HEK293 (cell line): ENCODE results near the gene HOXC5.

Source experiments
- CTCF ChIA-PET: fragments of 350-600 bp; formaldehyde crosslinking; extraction: SDS; loops from one replicate; lab custom pipeline; 2021; ENCODE audit warnings: antibody characterized with exemption; lab: Yijun Ruan, JAX
- POLR2A ChIA-PET: fragments of 300-600 bp; formaldehyde crosslinking; extraction: SDS; loops from one replicate; lab custom pipeline; 2020; ENCODE audit warnings: antibody characterized with exemption, inconsistent platforms; lab: Yijun Ruan, JAX
- H3K27ac ChIP-seq: fragments of 200-500 bp; sonication (Bioruptor generic); 2 replicates; pipeline ENCODE4 v1.5.1; 2014; ENCODE audit warnings: low read depth, low read length, control low read depth, inconsistent platforms; ENCODE audit errors: extremely low read depth
- H3K36me3 ChIP-seq, 2 experiments: fragments of 200-500 bp in 1 of 2; sonication (Bioruptor generic) in 1 of 2; 1 replicate in 1 of 2; 2 replicates in 1 of 2; pipeline ENCODE4 v1.5.1; 2014 to 2017; ENCODE audit warnings: inconsistent platforms in 2 of 2, low read length in 2 of 2; ENCODE audit not compliant: control insufficient read depth in 2 of 2, insufficient read depth in 1 of 2
- H3K4me1 ChIP-seq: fragments of 200-500 bp; sonication (Bioruptor generic); 2 replicates; pipeline ENCODE4 v1.5.1; 2014; ENCODE audit warnings: mild to moderate bottlenecking, low read length, inconsistent platforms; ENCODE audit not compliant: control insufficient read depth, insufficient read depth
- H3K4me3 ChIP-seq: 2 replicates; pipeline ENCODE4 v1.5.1; 2011; ENCODE audit warnings: low read depth, mild to moderate bottlenecking, control low read depth, low read length, moderate library complexity
- H3K9me3 ChIP-seq: fragments of 200-500 bp; sonication (Bioruptor generic); 2 replicates; pipeline ENCODE4 v1.5.1; 2014; ENCODE audit warnings: low read depth, low read length, inconsistent platforms; ENCODE audit not compliant: control insufficient read depth, insufficient read depth
- CTCF ChIP-seq: fragments of 450-650 bp; formaldehyde crosslinking; IDR thresholded peaks from 2 replicates; pipeline ENCODE4 v1.5.1; 2016; ENCODE audit warnings: missing biosample characterization, missing genetic modification characterization
- HIC1 ChIP-seq: fragments of 450-650 bp; formaldehyde crosslinking; IDR thresholded peaks from 2 replicates; pipeline ENCODE4 v1.5.1; 2016; ENCODE audit warnings: missing biosample characterization, missing genetic modification characterization
- HOXD13 ChIP-seq: sonication (generic); formaldehyde crosslinking; IDR thresholded peaks from 2 replicates; pipeline ENCODE4 v1.8.0; 2022; ENCODE audit warnings: missing genetic modification reagents, borderline replicate concordance
- MYNN ChIP-seq: fragments of 450-650 bp; formaldehyde crosslinking; IDR thresholded peaks from 2 replicates; pipeline ENCODE4 v1.5.1; 2016; ENCODE audit warnings: missing biosample characterization, missing genetic modification characterization, borderline replicate concordance
- REPIN1 ChIP-seq: fragments of 450-650 bp; formaldehyde crosslinking; IDR thresholded peaks from 2 replicates; pipeline ENCODE4 v1.5.1; 2017; ENCODE audit warnings: missing biosample characterization, missing genetic modification characterization, low read depth
- ZBTB17 ChIP-seq: fragments of 450-650 bp; formaldehyde crosslinking; IDR thresholded peaks from 2 replicates; pipeline ENCODE4 v1.5.1; 2016; ENCODE audit warnings: missing biosample characterization, missing genetic modification characterization
- ZNF112 ChIP-seq: fragments of 450-650 bp; formaldehyde crosslinking; IDR thresholded peaks from 2 replicates; pipeline ENCODE4 v1.5.0; 2017; ENCODE audit warnings: missing biosample characterization, missing genetic modification characterization
- ZNF140 ChIP-seq: fragments of 450-650 bp; formaldehyde crosslinking; IDR thresholded peaks from 2 replicates; pipeline ENCODE4 v1.5.1; 2016; ENCODE audit warnings: missing biosample characterization, missing genetic modification characterization
- ZNF302 ChIP-seq: fragments of 450-650 bp; formaldehyde crosslinking; IDR thresholded peaks from 2 replicates; pipeline ENCODE4 v1.5.1; 2016; ENCODE audit warnings: missing biosample characterization, missing genetic modification characterization, low read depth
- ZNF311 ChIP-seq: fragments of 450-650 bp; formaldehyde crosslinking; IDR thresholded peaks from 2 replicates; pipeline ENCODE4 v1.5.1; 2017; ENCODE audit warnings: missing biosample characterization, missing genetic modification characterization, borderline replicate concordance
- ZNF335 ChIP-seq: fragments of 450-650 bp; formaldehyde crosslinking; conservative IDR thresholded peaks from 2 replicates; pipeline ENCODE4 v1.5.1; 2016; ENCODE audit warnings: missing biosample characterization, missing genetic modification characterization
- ZNF433 ChIP-seq: fragments of 450-650 bp; formaldehyde crosslinking; IDR thresholded peaks from 2 replicates; pipeline ENCODE4 v1.5.1; 2016; ENCODE audit warnings: missing biosample characterization, missing genetic modification characterization, low read depth
- ZNF530 ChIP-seq: fragments of 450-650 bp; formaldehyde crosslinking; IDR thresholded peaks from 2 replicates; pipeline ENCODE4 v1.5.1; 2016; ENCODE audit warnings: low read depth, missing biosample characterization, missing genetic modification characterization
- ZNF626 ChIP-seq: fragments of 450-650 bp; sonication (Bioruptor Pico); formaldehyde crosslinking; IDR thresholded peaks from 2 replicates; pipeline ENCODE4 v1.5.1; 2018; ENCODE audit warnings: missing biosample characterization, missing genetic modification characterization, inconsistent platforms
- ZNF658 ChIP-seq: fragments of 450-650 bp; formaldehyde crosslinking; IDR thresholded peaks from 2 replicates; pipeline ENCODE4; 2016; ENCODE audit warnings: missing biosample characterization, missing genetic modification characterization
- ZNF677 ChIP-seq: fragments of 450-650 bp; IDR thresholded peaks from 2 replicates; pipeline ENCODE4 v1.5.0; 2018; ENCODE audit warnings: missing biosample characterization, mild to moderate bottlenecking, missing genetic modification characterization, moderate library complexity
- ZNF776 ChIP-seq: fragments of 450-650 bp; formaldehyde crosslinking; IDR thresholded peaks from 2 replicates; pipeline ENCODE4 v1.5.0; 2017; ENCODE audit warnings: missing biosample characterization, missing genetic modification characterization, borderline replicate concordance
- ZNF843 ChIP-seq: fragments of 450-650 bp; formaldehyde crosslinking; IDR thresholded peaks from 2 replicates; pipeline ENCODE4 v1.5.1; 2016; ENCODE audit warnings: missing biosample characterization, missing genetic modification characterization
- TF ChIP-seq, protein P1 (sequence below): fragments of 450-650 bp; formaldehyde crosslinking; IDR thresholded peaks from 2 replicates; pipeline ENCODE4 v1.5.1; 2016; ENCODE audit warnings: missing biosample characterization, missing genetic modification characterization
- TF ChIP-seq, protein P2 (sequence below): fragments of 450-650 bp; formaldehyde crosslinking; IDR thresholded peaks from 2 replicates; pipeline ENCODE4 v1.5.1; 2016; ENCODE audit warnings: missing biosample characterization, missing genetic modification characterization
- TF ChIP-seq, protein P3 (sequence below): fragments of 450-650 bp; formaldehyde crosslinking; IDR thresholded peaks from 2 replicates; pipeline ENCODE4 v1.5.1; 2016; ENCODE audit warnings: missing biosample characterization, missing genetic modification characterization, low read depth

The HOXC5 gene

DNA sequence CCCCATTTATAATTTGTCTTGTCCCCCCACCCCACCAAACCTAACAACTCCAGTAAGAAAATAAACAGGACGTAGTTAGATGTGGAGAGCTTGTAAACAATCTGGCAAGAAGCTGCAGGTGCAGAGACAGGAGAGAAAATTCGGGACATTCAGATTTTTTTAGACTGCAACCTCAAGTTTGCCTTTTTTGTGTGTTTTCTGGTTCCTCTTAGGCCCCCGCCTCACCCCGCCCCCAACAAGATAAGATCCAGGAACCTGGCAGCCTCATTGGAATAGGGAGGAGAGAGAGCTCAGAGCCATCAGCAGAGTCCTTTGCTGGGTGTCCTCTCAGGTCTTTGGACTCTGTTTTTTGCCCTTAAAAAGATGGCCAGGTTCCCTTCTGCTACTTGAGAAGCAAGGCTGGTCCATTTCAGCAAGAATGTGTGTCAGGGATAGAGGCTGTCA is 45.0 kb upstream of the HOXC5 start:
- no peaks in the 10 kb centered on the region for H3K9me3 ChIP-seq
- no peak for TF ChIP-seq ZNF658 (tag by site-specific recombination)
- 0 out of 2 replicates have a peak, but pooled peaks have one; percentile 20 for TF ChIP-seq ZNF335
- TF ChIP-seq ZBTB17 (tag by site-specific recombination) = peak; percentile 24; the same call in 1 of the 2 replicates
- no peak for TF ChIP-seq HIC1
- TF ChIP-seq ZNF677 (tag by site-specific recombination) = no peak
- no peak for TF ChIP-seq REPIN1 (tag by site-specific recombination)
- TF ChIP-seq ZNF140 (tag by site-specific recombination) = no peak
- TF ChIP-seq ZNF776 (tag by site-specific recombination) = no peak
- TF ChIP-seq, all 188 proteins: peak for 2
- CTCF ChIA-PET = interaction anchor here (0.5 to 5.8 kb wide), 28 partner anchors 11 to 404 kb away, joined by 3 to 88 read pairs (median 5); partner anchors contain the start of genes HOXC13, HOXC5, HOXC8 and HOXC9
- Histone ChIP-seq H3K4me3 (no peak overlapping the region), H3K36me3 (no peaks in the 10 kb centered on the region), H3K27ac (no peak overlapping the region; the same call in 1 of the 2 replicates), H3K4me1 (peaks cover 38% of the 10 kb centered on the region)
- POLR2A ChIA-PET = interaction anchor here (1.0 to 2.2 kb wide), 5 partner anchors 9 to 49 kb away, joined by 3 to 14 read pairs (median 3); partner anchors contain the start of genes HOXC13 and HOXC9

DNA sequence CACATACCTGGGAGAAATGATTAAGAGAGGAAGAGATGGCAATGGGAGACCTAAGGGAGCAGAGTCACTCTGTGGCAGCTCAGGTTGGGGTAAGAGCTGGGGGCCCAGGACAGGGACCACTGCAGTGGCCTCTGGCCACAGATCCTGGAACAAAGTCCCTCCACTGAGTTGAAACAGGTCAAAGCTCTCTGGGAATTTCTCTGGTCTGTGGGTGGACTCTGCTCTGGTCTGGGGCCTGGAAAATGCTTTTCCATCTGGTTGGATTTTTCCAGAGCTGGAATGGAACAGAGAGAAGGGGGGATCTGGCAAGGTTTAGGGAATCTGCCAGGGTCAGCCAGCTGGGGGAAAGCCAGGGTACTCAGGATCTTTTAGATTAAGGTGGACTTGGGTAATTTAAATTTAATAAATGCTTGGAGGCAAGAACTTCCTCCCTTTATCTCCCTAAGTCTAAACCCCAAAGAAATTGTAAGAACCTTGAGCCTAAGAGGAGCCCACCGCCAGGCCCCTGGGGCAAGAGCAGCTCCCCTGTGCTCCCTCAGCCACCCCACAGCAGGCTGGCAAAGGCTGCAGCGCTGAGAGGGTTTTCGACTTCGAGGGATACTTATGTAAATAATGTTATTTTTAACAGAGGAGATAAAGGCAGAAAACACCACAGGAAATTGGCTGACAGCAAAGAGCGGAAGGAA is 44.2 kb upstream of the HOXC5 start:
- Histone ChIP-seq H3K9me3 (no peaks in the 10 kb centered on the region), H3K4me1 (peaks cover 38% of the 10 kb centered on the region), H3K36me3 (no peaks in the 10 kb centered on the region), H3K4me3 (no peak overlapping the region), H3K27ac (peak overlapping the region; percentile 71)
- POLR2A ChIA-PET = interaction anchor here (0.6 to 2.2 kb wide), 4 partner anchors 12 to 137 kb away, joined by 3 to 14 read pairs (median 7); partner anchors contain the start of genes HOXC13 and HOXC9
- CTCF ChIA-PET = interaction anchor here (0.6 to 5.8 kb wide), 25 partner anchors 11 to 379 kb away, joined by 3 to 88 read pairs (median 4); partner anchors contain the start of genes HOXC13, HOXC5, HOXC9 and SMUG1
- TF ChIP-seq, protein P1, sequence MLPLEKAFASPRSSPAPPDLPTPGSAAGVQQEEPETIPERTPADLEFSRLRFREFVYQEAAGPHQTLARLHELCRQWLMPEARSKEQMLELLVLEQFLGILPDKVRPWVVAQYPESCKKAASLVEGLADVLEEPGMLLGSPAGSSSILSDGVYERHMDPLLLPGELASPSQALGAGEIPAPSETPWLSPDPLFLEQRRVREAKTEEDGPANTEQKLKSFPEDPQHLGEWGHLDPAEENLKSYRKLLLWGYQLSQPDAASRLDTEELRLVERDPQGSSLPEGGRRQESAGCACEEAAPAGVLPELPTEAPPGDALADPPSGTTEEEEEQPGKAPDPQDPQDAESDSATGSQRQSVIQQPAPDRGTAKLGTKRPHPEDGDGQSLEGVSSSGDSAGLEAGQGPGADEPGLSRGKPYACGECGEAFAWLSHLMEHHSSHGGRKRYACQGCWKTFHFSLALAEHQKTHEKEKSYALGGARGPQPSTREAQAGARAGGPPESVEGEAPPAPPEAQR (tag by site-specific recombination) = no peak
- TF ChIP-seq HOXD13 (CRISPR knock-in tag) = no peak
- TF ChIP-seq, protein P2, sequence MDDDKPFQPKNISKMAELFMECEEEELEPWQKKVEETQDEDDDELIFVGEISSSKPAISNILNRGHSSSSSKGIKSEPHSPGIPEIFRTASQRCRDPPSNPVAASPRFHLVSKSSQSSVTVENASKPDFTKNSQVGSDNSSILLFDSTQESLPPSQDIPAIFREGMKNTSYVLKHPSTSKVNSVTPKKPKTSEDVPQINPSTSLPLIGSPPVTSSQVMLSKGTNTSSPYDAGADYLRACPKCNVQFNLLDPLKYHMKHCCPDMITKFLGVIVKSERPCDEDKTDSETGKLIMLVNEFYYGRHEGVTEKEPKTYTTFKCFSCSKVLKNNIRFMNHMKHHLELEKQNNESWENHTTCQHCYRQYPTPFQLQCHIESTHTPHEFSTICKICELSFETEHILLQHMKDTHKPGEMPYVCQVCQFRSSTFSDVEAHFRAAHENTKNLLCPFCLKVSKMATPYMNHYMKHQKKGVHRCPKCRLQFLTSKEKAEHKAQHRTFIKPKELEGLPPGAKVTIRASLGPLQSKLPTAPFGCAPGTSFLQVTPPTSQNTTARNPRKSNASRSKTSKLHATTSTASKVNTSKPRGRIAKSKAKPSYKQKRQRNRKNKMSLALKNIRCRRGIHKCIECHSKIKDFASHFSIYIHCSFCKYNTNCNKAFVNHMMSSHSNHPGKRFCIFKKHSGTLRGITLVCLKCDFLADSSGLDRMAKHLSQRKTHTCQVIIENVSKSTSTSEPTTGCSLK (tag by site-specific recombination) = no peak
- TF ChIP-seq, protein P3, sequence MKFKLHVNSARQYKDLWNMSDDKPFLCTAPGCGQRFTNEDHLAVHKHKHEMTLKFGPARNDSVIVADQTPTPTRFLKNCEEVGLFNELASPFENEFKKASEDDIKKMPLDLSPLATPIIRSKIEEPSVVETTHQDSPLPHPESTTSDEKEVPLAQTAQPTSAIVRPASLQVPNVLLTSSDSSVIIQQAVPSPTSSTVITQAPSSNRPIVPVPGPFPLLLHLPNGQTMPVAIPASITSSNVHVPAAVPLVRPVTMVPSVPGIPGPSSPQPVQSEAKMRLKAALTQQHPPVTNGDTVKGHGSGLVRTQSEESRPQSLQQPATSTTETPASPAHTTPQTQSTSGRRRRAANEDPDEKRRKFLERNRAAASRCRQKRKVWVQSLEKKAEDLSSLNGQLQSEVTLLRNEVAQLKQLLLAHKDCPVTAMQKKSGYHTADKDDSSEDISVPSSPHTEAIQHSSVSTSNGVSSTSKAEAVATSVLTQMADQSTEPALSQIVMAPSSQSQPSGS (tag by site-specific recombination) = no peak
- TF ChIP-seq ZNF530 (tag by site-specific recombination) = no peak
- no peak for TF ChIP-seq CTCF
- no peak for TF ChIP-seq ZNF302 (tag by site-specific recombination)
- no peak for TF ChIP-seq ZNF626 (tag by site-specific recombination)
- TF ChIP-seq ZNF843 (tag by site-specific recombination) = no peak
- no peak for TF ChIP-seq REPIN1 (tag by site-specific recombination)
- TF ChIP-seq ZNF112 = no peak
- no peak for TF ChIP-seq MYNN (tag by site-specific recombination)
- no peak for TF ChIP-seq ZNF311 (tag by site-specific recombination)
- TF ChIP-seq ZNF433 = no peak
